Keratinocyte (primary cell): ENCODE data around the gene RNF103. TPM values are rescaled to one million over a fixed set of nuclear protein-coding genes. Genes with fewer than 3 reads are reported as not detected.

Experiments used
- DNase-seq: peaks from one replicate; pipeline ENCODE4 v3.0.0-alpha.2; 2011; ENCODE audit warnings: low read depth, missing footprints, low spot score
- FAIRE-seq: peaks from 2 replicates; lab custom pipeline; 2011; peaks lifted over from hg19 to GRCh38; lab: Jason Lieb, UNC
- H2AFZ ChIP-seq: 2 replicates; pipeline ENCODE4 v1.6.0; 2012; ENCODE audit warnings: low read length, control low read depth, inconsistent platforms; ENCODE audit not compliant: control insufficient read depth
- H3K27ac ChIP-seq: 2 replicates; pipeline ENCODE4 v1.5.1; 2011; ENCODE audit warnings: low read length; ENCODE audit not compliant: control insufficient read depth, insufficient read depth
- H3K27me3 ChIP-seq: 3 replicates; pipeline ENCODE4 v1.6.0; 2011; ENCODE audit warnings: low read length; ENCODE audit not compliant: control insufficient read depth, insufficient read depth; ENCODE audit errors: extremely low read depth
- H3K36me3 ChIP-seq, 2 experiments: 2 replicates in 1 of 2; 3 replicates in 1 of 2; pipeline ENCODE4 v1.5.1; 2011; ENCODE audit warnings: low read length in 2 of 2, mild to moderate bottlenecking in 1 of 2; ENCODE audit not compliant: control insufficient read depth in 2 of 2, insufficient read depth in 2 of 2; ENCODE audit errors: extremely low read depth in 1 of 2
- H3K4me1 ChIP-seq: 3 replicates; pipeline ENCODE4 v1.5.1; 2011; ENCODE audit warnings: low read length; ENCODE audit not compliant: control insufficient read depth, insufficient read depth; ENCODE audit errors: extremely low read depth
- H3K4me2 ChIP-seq: 3 replicates; pipeline ENCODE4 v1.6.0; 2011; ENCODE audit warnings: low read depth, low read length; ENCODE audit not compliant: control insufficient read depth, insufficient read depth; ENCODE audit errors: extremely low read depth
- H3K4me3 ChIP-seq, 3 experiments: fragments of 200-600 bp in 1 of 3; sonication (generic) in 1 of 3; 2 replicates in 2 of 3; 3 replicates in 1 of 3; pipeline ENCODE4 v1.5.1; 2011 to 2016; ENCODE audit warnings: low read length in 3 of 3, mild to moderate bottlenecking in 3 of 3, control low read depth in 2 of 3, inconsistent platforms in 1 of 3, low read depth in 1 of 3, mixed read lengths in 1 of 3, mixed run types in 1 of 3, moderate library complexity in 1 of 3; ENCODE audit not compliant: control insufficient read depth in 2 of 3, insufficient read depth in 2 of 3; ENCODE audit errors: extremely low read depth in 1 of 3
- H3K79me2 ChIP-seq: 2 replicates; pipeline ENCODE4 v1.6.0; 2012; ENCODE audit warnings: low read length; ENCODE audit not compliant: control insufficient read depth, insufficient read depth
- H3K9ac ChIP-seq: 3 replicates; pipeline ENCODE4 v1.6.0; 2011; ENCODE audit warnings: low read length; ENCODE audit not compliant: control insufficient read depth, insufficient read depth; ENCODE audit errors: extremely low read depth
- H3K9me1 ChIP-seq: 3 replicates; pipeline ENCODE4 v1.6.0; 2011; ENCODE audit warnings: low read length; ENCODE audit not compliant: control insufficient read depth, insufficient read depth; ENCODE audit errors: extremely low read depth
- H3K9me3 ChIP-seq: 2 replicates; pipeline ENCODE4 v1.5.1; 2012; ENCODE audit warnings: low read depth, low read length; ENCODE audit not compliant: control insufficient read depth
- H4K20me1 ChIP-seq: 3 replicates; pipeline ENCODE4 v1.6.0; 2011; ENCODE audit warnings: low read length; ENCODE audit not compliant: control insufficient read depth, insufficient read depth; ENCODE audit errors: extremely low read depth
- EZH2 ChIP-seq: IDR thresholded peaks from one replicate; pipeline ENCODE4 v1.6.1; 2012; ENCODE audit warnings: inconsistent platforms, mild to moderate bottlenecking, low read length, moderate library complexity
- dilution Hi-C: fragments of 300-500 bp; cut with MboI; formaldehyde crosslinking; loops from one replicate; pipeline ENCODE4 v1.7.0; 2020; ENCODE audit warnings: low sequenced_read_pairs; ENCODE audit not compliant: extremely low pct_ligation_motif_present
- polyA plus RNA-seq, 5 experiments: library from polyadenylated mRNA; depleted of rRNA in 3 of 5; stranded (reverse) in 3 of 5; stranded (forward) in 1 of 5; unstranded in 1 of 5; fragments of >200 nt; gene quantifications; 1 replicate in 1 of 5; 2 replicates in 3 of 5; 3 replicates in 1 of 5; pipeline versions ENCODE4 v1.2.1 to v1.2.3, GENCODE V29; 2011 to 2012; ENCODE audit warnings: missing spikeins in 2 of 5, low read depth in 1 of 5, low replicate concordance in 1 of 5
- TF ChIP-seq, protein P1 (sequence below), 3 experiments: IDR thresholded peaks in 1 of 3; conservative IDR thresholded peaks in 1 of 3; optimal IDR thresholded peaks in 1 of 3; 2 replicates in 2 of 3; 3 replicates in 1 of 3; pipeline versions ENCODE3 to v1.5.1; 2011; ENCODE audit warnings: low read length in 3 of 3, mild to moderate bottlenecking in 3 of 3, moderate library complexity in 2 of 3, control low read depth in 1 of 3, inconsistent platforms in 1 of 3; ENCODE audit not compliant: insufficient read depth in 2 of 3; ENCODE audit errors: extremely low read depth in 1 of 3

The RNF103 gene
- polyA plus RNA-seq, 1 donor (not counting 4 experiments of a cell fraction or from before 2014, with no cell fraction given) = 15.7 TPM

- H3K4me3 ChIP-seq = peak overlapping the region; percentile 64 to 85 (median 72)
- H3K27ac ChIP-seq = peak overlapping the region; percentile 78
- dilution Hi-C loops = no loop called here
- H3K4me2 ChIP-seq = peak overlapping the region; percentile 83
- peak overlapping the region; percentile 94 for H3K9ac ChIP-seq
- peaks cover 6% of the 10 kb centered on the region for H3K4me1 ChIP-seq
- H3K27me3 ChIP-seq = no peaks in the 10 kb centered on the region
- no peaks in the 10 kb centered on the region for H3K9me3 ChIP-seq
- FAIRE-seq = no peak
- no peaks in the 10 kb centered on the region for H4K20me1 ChIP-seq
- DNase-seq = no peak
- peaks cover 27% of the 10 kb centered on the region for H3K79me2 ChIP-seq
- H2AFZ ChIP-seq = peak overlapping the region; percentile 88
- H3K9me1 ChIP-seq = no peaks in the 10 kb centered on the region
- TF ChIP-seq, protein P1, sequence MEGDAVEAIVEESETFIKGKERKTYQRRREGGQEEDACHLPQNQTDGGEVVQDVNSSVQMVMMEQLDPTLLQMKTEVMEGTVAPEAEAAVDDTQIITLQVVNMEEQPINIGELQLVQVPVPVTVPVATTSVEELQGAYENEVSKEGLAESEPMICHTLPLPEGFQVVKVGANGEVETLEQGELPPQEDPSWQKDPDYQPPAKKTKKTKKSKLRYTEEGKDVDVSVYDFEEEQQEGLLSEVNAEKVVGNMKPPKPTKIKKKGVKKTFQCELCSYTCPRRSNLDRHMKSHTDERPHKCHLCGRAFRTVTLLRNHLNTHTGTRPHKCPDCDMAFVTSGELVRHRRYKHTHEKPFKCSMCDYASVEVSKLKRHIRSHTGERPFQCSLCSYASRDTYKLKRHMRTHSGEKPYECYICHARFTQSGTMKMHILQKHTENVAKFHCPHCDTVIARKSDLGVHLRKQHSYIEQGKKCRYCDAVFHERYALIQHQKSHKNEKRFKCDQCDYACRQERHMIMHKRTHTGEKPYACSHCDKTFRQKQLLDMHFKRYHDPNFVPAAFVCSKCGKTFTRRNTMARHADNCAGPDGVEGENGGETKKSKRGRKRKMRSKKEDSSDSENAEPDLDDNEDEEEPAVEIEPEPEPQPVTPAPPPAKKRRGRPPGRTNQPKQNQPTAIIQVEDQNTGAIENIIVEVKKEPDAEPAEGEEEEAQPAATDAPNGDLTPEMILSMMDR (optimal IDR thresholded peaks at IDR 0.05 in 1 of 3, IDR thresholded peaks at IDR 0.05 in 1 of 3, conservative IDR thresholded peaks at IDR 0.05 in 1 of 3; ENCODE audit: extremely low read depth in 1 of 3, insufficient read depth in 2 of 3, low read length in 3 of 3) = no peak
- TF ChIP-seq EZH2 = no peak
- H3K36me3 ChIP-seq = peaks cover 0 to 3% of the 10 kb centered on the region in 2 experiments
Measured at GRCh38 chr2:86622519-86623042, 1.1 kb downstream of the RNF103 start.

- H3K4me2 ChIP-seq = peak overlapping the region; percentile 83
Measured at GRCh38 chr2:86621280-86621943, 2.3 kb downstream of the RNF103 start.

More at GRCh38 chr2:86621280-86621943, 2.3 kb downstream of the RNF103 start:
- no peaks in the 10 kb centered on the region for H4K20me1 ChIP-seq
- H3K36me3 ChIP-seq = peaks cover 0 to 3% of the 10 kb centered on the region in 2 experiments
- no peaks in the 10 kb centered on the region for H3K27me3 ChIP-seq
- H3K4me1 ChIP-seq = peaks cover 6% of the 10 kb centered on the region
- peak overlapping the region; percentile 94 for H3K9ac ChIP-seq
- peak overlapping the region; percentile 78 for H3K27ac ChIP-seq
- no peaks in the 10 kb centered on the region for H3K9me3 ChIP-seq
- DNase-seq = no peak
- peaks cover 27% of the 10 kb centered on the region for H3K79me2 ChIP-seq
- no peak for TF ChIP-seq EZH2
- TF ChIP-seq, protein P1 (optimal IDR thresholded peaks at IDR 0.05 in 1 of 3, IDR thresholded peaks at IDR 0.05 in 1 of 3, conservative IDR thresholded peaks at IDR 0.05 in 1 of 3; ENCODE audit: extremely low read depth in 1 of 3, insufficient read depth in 2 of 3, low read length in 3 of 3) = no peak
- no peak for FAIRE-seq
- peak overlapping the region; percentile 53 for H2AFZ ChIP-seq
- peak overlapping the region; percentile 64 to 85 (median 72) for H3K4me3 ChIP-seq
- H3K9me1 ChIP-seq = no peaks in the 10 kb centered on the region
- dilution Hi-C loops = no loop called here
